Upper lobe of left lung (tissue), 4 donors: Measurements from ENCODE around the gene TEF.

Source experiments
- CTCF ChIP-seq, 6 experiments: fragments of 450-650 bp in 4 of 6; fragments of 200-600 bp in 2 of 6; sonication (generic) in 2 of 6; IDR thresholded peaks; one replicate each; pipeline ENCODE4 v1.5.1; 2016 to 2019; ENCODE audit warnings: antibody characterized with exemption in 6 of 6
- EP300 ChIP-seq, 4 donors: sonication (generic); formaldehyde crosslinking; IDR thresholded peaks; one replicate each; pipeline ENCODE4 v1.5.1; 2017; ENCODE audit warnings: antibody characterized with exemption in 4 of 4, control low read depth in 2 of 4
- POLR2A ChIP-seq, 4 donors: fragments of 450-650 bp; IDR thresholded peaks; one replicate each; pipeline ENCODE4 v1.5.1; 2016 to 2017; ENCODE audit warnings: antibody characterized with exemption in 4 of 4, mild to moderate bottlenecking in 2 of 4
- POLR2AphosphoS5 ChIP-seq, 2 donors: sonication (generic); formaldehyde crosslinking; IDR thresholded peaks; one replicate each; pipeline ENCODE4 v1.5.1; 2017; ENCODE audit warnings: antibody characterized with exemption in 2 of 2

- no peak for TF ChIP-seq EP300 (IDR thresholded peaks at IDR 0.05)
- no peak for TF ChIP-seq POLR2AphosphoS5 (IDR thresholded peaks at IDR 0.05)
- TF ChIP-seq CTCF (IDR thresholded peaks at IDR 0.05), result no peak
- no peak for TF ChIP-seq POLR2A (IDR thresholded peaks at IDR 0.05)
These were observed 25.8 kb upstream of the TEF start for GRCh38 chr22:41355895-41356294.
